B cell (primary cell): Measurements from ENCODE around the gene SERPINB1. TPM values are rescaled to one million over a fixed set of nuclear protein-coding genes. Genes with fewer than 3 reads are reported as not detected.

Source experiments
- ATAC-seq: fragments of 200-7000 bp; cut with Tn5 transposase; one replicate; pipeline ENCODE4 v1.10.0; 2021; ENCODE audit warnings: low read depth, mild to moderate bottlenecking, moderate number of reproducible peaks, moderate library complexity
- CTCF ChIA-PET: fragments of 350-600 bp; sonication (Branson Sonifier 250); formaldehyde crosslinking; loops from one replicate; lab custom pipeline; 2021; ENCODE audit warnings: antibody characterized with exemption, inconsistent platforms; lab: Charles Lee
- POLR2A ChIA-PET: fragments of 350-600 bp; sonication (Branson Sonifier 250); formaldehyde crosslinking; loops from one replicate; lab custom pipeline; 2021; ENCODE audit warnings: antibody characterized with exemption; lab: Charles Lee
- DNase-seq: peaks from one replicate; pipeline ENCODE4 v3.0.0; 2013
- H2AFZ ChIP-seq: 2 replicates; pipeline ENCODE4 v1.6.1; 2012; ENCODE audit warnings: mild to moderate bottlenecking, low read depth, low read length; ENCODE audit not compliant: insufficient read depth, poor library complexity, severe bottlenecking
- H3K27ac ChIP-seq, 2 donors: 1 replicate in 1 of 2; 2 replicates in 1 of 2; pipeline ENCODE4 v1.5.1; 2012 to 2013; ENCODE audit warnings: low read length in 2 of 2, mild to moderate bottlenecking in 2 of 2, moderate library complexity in 1 of 2
- H3K27me3 ChIP-seq, 4 experiments: fragments of 200-600 bp in 1 of 4; sonication (generic) in 1 of 4; replicated peaks in 1 of 4; 1 replicate in 2 of 4; 2 replicates in 2 of 4; pipeline versions ENCODE4 v1.6.1 to v1.7.0; 2013 to 2016; ENCODE audit warnings: low read length in 3 of 4, mild to moderate bottlenecking in 2 of 4, mixed read lengths in 1 of 4, moderate library complexity in 1 of 4; ENCODE audit not compliant: insufficient read depth in 4 of 4, control insufficient read depth in 3 of 4; ENCODE audit errors: control extremely low read depth in 1 of 4
- H3K36me3 ChIP-seq, 2 experiments: replicated peaks in 1 of 2; 1 replicate in 1 of 2; 2 replicates in 1 of 2; pipeline versions ENCODE4 v1.6.1 to v1.7.1; 2013; ENCODE audit warnings: low read length in 1 of 2; ENCODE audit not compliant: insufficient read depth in 2 of 2, control insufficient read depth in 1 of 2; ENCODE audit errors: control extremely low read depth in 1 of 2, extremely low read depth in 1 of 2
- H3K4me1 ChIP-seq, 2 donors: fragments of 200-600 bp in 1 of 2; sonication (generic) in 1 of 2; 1 replicate in 1 of 2; 2 replicates in 1 of 2; pipeline versions ENCODE4 v1.5.1 to v1.6.1; 2013 to 2017; ENCODE audit warnings: low read length in 2 of 2; ENCODE audit not compliant: control insufficient read depth in 2 of 2, insufficient read depth in 2 of 2
- H3K4me2 ChIP-seq: replicated peaks from 2 replicates; pipeline ENCODE3; 2012; ENCODE audit warnings: mild to moderate bottlenecking, low read depth, low read length; ENCODE audit not compliant: poor library complexity, severe bottlenecking
- H3K4me3 ChIP-seq, 5 experiments: fragments of 200-600 bp in 1 of 5; sonication (generic) in 1 of 5; 1 replicate in 3 of 5; 2 replicates in 2 of 5; pipeline versions ENCODE4 v1.5.1 to v1.7.0; 2011 to 2016; ENCODE audit warnings: low read length in 4 of 5, mild to moderate bottlenecking in 4 of 5, low read depth in 2 of 5, control low read depth in 1 of 5, moderate library complexity in 1 of 5; ENCODE audit not compliant: insufficient read depth in 1 of 5; ENCODE audit errors: control extremely low read depth in 1 of 5, extremely low read depth in 1 of 5
- H3K79me2 ChIP-seq: fragments of 200-600 bp; sonication (generic); one replicate; pipeline ENCODE4 v1.6.0; 2016; ENCODE audit warnings: low read length; ENCODE audit not compliant: control insufficient read depth, insufficient read depth
- H3K9ac ChIP-seq: fragments of 200-600 bp; sonication (generic); 2 replicates; pipeline ENCODE4 v1.6.1; 2017; ENCODE audit warnings: mild to moderate bottlenecking, low read length, moderate library complexity
- H3K9me3 ChIP-seq, 3 donors: one replicate each; pipeline versions ENCODE4 v1.6.1 to v1.7.1; 2013; ENCODE audit warnings: low read length in 2 of 3; ENCODE audit not compliant: control insufficient read depth in 2 of 3, insufficient read depth in 1 of 3; ENCODE audit errors: control extremely low read depth in 1 of 3
- H4K20me1 ChIP-seq: 2 replicates; pipeline ENCODE4 v1.6.0; 2012; ENCODE audit warnings: mild to moderate bottlenecking, low read length; ENCODE audit not compliant: insufficient read depth, control insufficient read depth, poor library complexity, severe bottlenecking
- H3K27ac Mint-ChIP-seq: one replicate; pipeline ENCODE4 v1.8.0; 2021; ENCODE audit warnings: mixed read lengths
- H3K27me3 Mint-ChIP-seq: one replicate; pipeline ENCODE4 v1.8.0; 2021; ENCODE audit warnings: mixed read lengths
- H3K4me1 Mint-ChIP-seq: one replicate; pipeline ENCODE4 v1.8.0; 2021; ENCODE audit warnings: mixed read lengths
- H3K4me3 Mint-ChIP-seq: one replicate; pipeline ENCODE4 v1.8.0; 2021; ENCODE audit warnings: mixed read lengths
- H3K9me3 Mint-ChIP-seq: one replicate; pipeline ENCODE4 v1.8.0; 2022; ENCODE audit warnings: mixed read lengths; ENCODE audit not compliant: insufficient read depth
- CTCF ChIP-seq: fragments of 200-600 bp; IDR thresholded peaks from one replicate; pipeline ENCODE4 v1.8.0; 2022; ENCODE audit warnings: antibody characterized with exemption, mild to moderate bottlenecking
- EZH2 ChIP-seq: IDR thresholded peaks from 2 replicates; pipeline ENCODE4 v1.6.1; 2012; ENCODE audit warnings: borderline replicate concordance, low read depth, mild to moderate bottlenecking, moderate library complexity, low read length; ENCODE audit not compliant: insufficient read depth, poor library complexity, severe bottlenecking
- WGBS: methylation state at CpG from one replicate; pipeline ENCODE4 v1.1.5; 2013; ENCODE audit warnings: missing lambda C conversion rate; ENCODE audit not compliant: insufficient coverage; 5-methylcytosine and 5-hydroxymethylcytosine counted together
- intact Hi-C: fragments of 100-400 bp; cut with micrococcal nuclease; formaldehyde crosslinking; loops from one replicate; pipeline ENCODE4 v1.10.0; 2022
- polyA plus RNA-seq: library from polyadenylated mRNA; depleted of rRNA; stranded (reverse); fragments of >200 nt; gene quantifications from 2 replicates; pipeline ENCODE4 v1.2.3, GENCODE V29; 2012
- total RNA-seq, 2 donors: library from RNA; stranded (reverse); fragments of 120-200 nt in 1 of 2; gene quantifications; 1 replicate in 1 of 2; 2 replicates in 1 of 2; pipeline versions ENCODE4 v1.2.3 to v1.2.4, GENCODE V29; 2013 to 2022

SERPINB1 gene
- total and polyA plus RNA-seq, 2 donors (not counting 1 experiment from before 2014, with no cell fraction given): 23.2 to 52.5 TPM

- DNase-seq: peak; percentile 31
- H3K4me2 ChIP-seq: no peak overlapping the region
- peaks cover 0 to 14% of the 10 kb centered on the region in 2 experiments for H3K36me3 ChIP-seq
- no peak overlapping the region for H3K4me3 ChIP-seq
- ATAC-seq: no peak
- no peaks in the 10 kb centered on the region for H3K27me3 Mint-ChIP-seq
- H3K27ac Mint-ChIP-seq: peak overlapping the region; percentile 85
- H3K9ac ChIP-seq: no peak overlapping the region
- no peak overlapping the region for H3K4me3 Mint-ChIP-seq
- TF ChIP-seq EZH2: no peak
- TF ChIP-seq CTCF: no peak
- peaks cover 20% of the 10 kb centered on the region for H3K79me2 ChIP-seq
- peak overlapping the region in 1 of 2 donors; percentile 84 for H3K27ac ChIP-seq
- 91% methylated on average over 8 of the region's 10 CpGs for WGBS
- no peaks in the 10 kb centered on the region for H4K20me1 ChIP-seq
- intact Hi-C loops: no loop called here
- no peak overlapping the region for H2AFZ ChIP-seq
- H3K27me3 ChIP-seq: no peaks in the 10 kb centered on the region
- peaks cover 4% of the 10 kb centered on the region for H3K9me3 Mint-ChIP-seq
- H3K4me1 Mint-ChIP-seq: peaks cover 68% of the 10 kb centered on the region
- peaks cover 54 to 62% of the 10 kb centered on the region in 2 donors for H3K4me1 ChIP-seq
- POLR2A ChIA-PET: interaction anchor here (0.7 kb wide), 1 partner anchor 14 kb away, joined by 4 read pairs; no protein-coding TSS in a partner anchor
- CTCF ChIA-PET: interaction anchor here (1.4 to 1.5 kb wide), 2 partner anchors 11 to 58 kb away, joined by 3 to 5 read pairs; partner anchors contain the start of gene SERPINB1
- peaks cover 0 to 16% (median 2%) of the 10 kb centered on the region in 3 donors for H3K9me3 ChIP-seq
These were observed 11.3 kb upstream of the SERPINB1 start for GRCh38 chr6:2852921-2853322.

- H3K36me3 ChIP-seq: peaks cover 0 to 14% of the 10 kb centered on the region in 2 experiments
- no peak overlapping the region for H3K9ac ChIP-seq
- peaks cover 0 to 16% (median 2%) of the 10 kb centered on the region in 3 donors for H3K9me3 ChIP-seq
- Mint-ChIP-seq H3K4me3 (no peak overlapping the region), H3K4me1 (peaks cover 65% of the 10 kb centered on the region), H3K27ac (peak overlapping the region; percentile 85), H3K9me3 (peaks cover 4% of the 10 kb centered on the region), H3K27me3 (no peaks in the 10 kb centered on the region)
- TF ChIP-seq EZH2: no peak
- no peak for TF ChIP-seq CTCF
- DNase-seq (peak; percentile 25), ATAC-seq (no peak)
- CTCF ChIA-PET: no interaction called here
- POLR2A ChIA-PET: interaction anchor here (0.7 kb wide), 1 partner anchor 14 kb away, joined by 4 read pairs; no protein-coding TSS in a partner anchor
- H3K4me2 ChIP-seq: no peak overlapping the region
- WGBS: 83% methylated on average over 6 of the region's 6 CpGs
- H3K79me2 ChIP-seq: peaks cover 16% of the 10 kb centered on the region
- H4K20me1 ChIP-seq: no peaks in the 10 kb centered on the region
- H3K27me3 ChIP-seq: no peaks in the 10 kb centered on the region
- intact Hi-C loops: no loop called here
- H3K4me3 ChIP-seq: no peak overlapping the region
- H2AFZ ChIP-seq: no peak overlapping the region
- peaks cover 50 to 58% of the 10 kb centered on the region in 2 donors for H3K4me1 ChIP-seq
- no peak overlapping the region for H3K27ac ChIP-seq
These were observed 10.8 kb upstream of the SERPINB1 start for GRCh38 chr6:2852514-2852855.
